ENCODE data around the gene RHOV.

GRCh38 chr15:40847223-40847961, 26.6 kb downstream of the RHOV start:
- no peak for TF ChIP-seq EZH2 (IDR thresholded peaks at IDR 0.05; ENCODE audit: low read length, missing control alignments)
- TF ChIP-seq, protein P1, sequence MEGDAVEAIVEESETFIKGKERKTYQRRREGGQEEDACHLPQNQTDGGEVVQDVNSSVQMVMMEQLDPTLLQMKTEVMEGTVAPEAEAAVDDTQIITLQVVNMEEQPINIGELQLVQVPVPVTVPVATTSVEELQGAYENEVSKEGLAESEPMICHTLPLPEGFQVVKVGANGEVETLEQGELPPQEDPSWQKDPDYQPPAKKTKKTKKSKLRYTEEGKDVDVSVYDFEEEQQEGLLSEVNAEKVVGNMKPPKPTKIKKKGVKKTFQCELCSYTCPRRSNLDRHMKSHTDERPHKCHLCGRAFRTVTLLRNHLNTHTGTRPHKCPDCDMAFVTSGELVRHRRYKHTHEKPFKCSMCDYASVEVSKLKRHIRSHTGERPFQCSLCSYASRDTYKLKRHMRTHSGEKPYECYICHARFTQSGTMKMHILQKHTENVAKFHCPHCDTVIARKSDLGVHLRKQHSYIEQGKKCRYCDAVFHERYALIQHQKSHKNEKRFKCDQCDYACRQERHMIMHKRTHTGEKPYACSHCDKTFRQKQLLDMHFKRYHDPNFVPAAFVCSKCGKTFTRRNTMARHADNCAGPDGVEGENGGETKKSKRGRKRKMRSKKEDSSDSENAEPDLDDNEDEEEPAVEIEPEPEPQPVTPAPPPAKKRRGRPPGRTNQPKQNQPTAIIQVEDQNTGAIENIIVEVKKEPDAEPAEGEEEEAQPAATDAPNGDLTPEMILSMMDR (conservative IDR thresholded peaks at IDR 0.05 in 1 of 2, IDR thresholded peaks at IDR 0.05 in 1 of 2; ENCODE audit: low read depth in 1 of 2, low read length in 2 of 2), result no peak

Data from fibroblast of lung (primary cell).